Activated T-cell treated with anti-CD3 and anti-CD28 coated beads, Interleukin-2, amount 50 U/mL, for 24 hours (primary cell): ENCODE data around the gene DSPP.

Source experiments
- DNase-seq: peaks from one replicate; pipeline ENCODE4 v3.0.0-alpha.2; 2020
- H3K27ac Mint-ChIP-seq: 2 replicates; pipeline ENCODE4 v1.8.0; 2020; ENCODE audit warnings: mild to moderate bottlenecking, mixed read lengths
- H3K27me3 Mint-ChIP-seq: 2 replicates; pipeline ENCODE4 v1.8.0; 2020; ENCODE audit warnings: mixed read lengths
- H3K36me3 Mint-ChIP-seq: 2 replicates; pipeline ENCODE4 v1.8.0; 2020; ENCODE audit warnings: low read depth, mixed read lengths
- H3K4me1 Mint-ChIP-seq: 2 replicates; pipeline ENCODE4 v1.8.0; 2020; ENCODE audit warnings: low read depth, mixed read lengths
- H3K4me3 Mint-ChIP-seq: 2 replicates; pipeline ENCODE4 v1.8.0; 2020; ENCODE audit warnings: mild to moderate bottlenecking, moderate library complexity, mixed read lengths
- H3K9me3 Mint-ChIP-seq: 2 replicates; pipeline ENCODE4 v1.8.0; 2020; ENCODE audit warnings: mixed read lengths

Gene DSPP

GRCh38 chr4:87592124-87592523 is 16.2 kb upstream of the DSPP start:
- Mint-ChIP-seq H3K4me3 (no peak overlapping the region), H3K36me3 (no peaks in the 10 kb centered on the region), H3K27me3 (peaks cover 9% of the 10 kb centered on the region), H3K9me3 (no peaks in the 10 kb centered on the region), H3K27ac (no peak overlapping the region), H3K4me1 (no peaks in the 10 kb centered on the region)
- no peak for DNase-seq

DNA sequence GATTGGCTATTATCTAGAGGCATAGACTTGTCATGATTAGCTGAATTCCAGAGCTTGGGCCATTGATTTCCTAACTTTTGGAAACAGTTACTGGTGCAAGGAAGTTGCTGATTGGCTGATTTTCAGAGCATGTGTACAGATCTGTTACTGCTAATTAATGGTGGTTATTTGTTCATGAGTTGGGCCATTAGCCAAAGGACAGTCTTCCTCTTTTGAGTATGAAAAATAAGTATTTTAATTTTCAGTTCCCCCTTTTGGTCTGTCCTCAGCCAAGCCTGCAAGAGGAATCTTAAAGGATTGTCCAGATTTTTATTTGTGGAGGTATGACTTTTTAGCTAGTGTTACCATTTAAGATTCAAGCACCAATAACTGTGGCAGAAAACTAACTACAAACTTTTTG is 7.0 kb upstream of the DSPP start:
- H3K36me3 Mint-ChIP-seq, result no peaks in the 10 kb centered on the region
- H3K4me3 Mint-ChIP-seq, result no peak overlapping the region
- no peak for DNase-seq
- no peaks in the 10 kb centered on the region for H3K4me1 Mint-ChIP-seq
- H3K9me3 Mint-ChIP-seq, result peaks cover 3% of the 10 kb centered on the region
- peaks cover 19% of the 10 kb centered on the region for H3K27me3 Mint-ChIP-seq
- H3K27ac Mint-ChIP-seq, result no peak overlapping the region

- Mint-ChIP-seq H3K36me3 (no peaks in the 10 kb centered on the region), H3K27me3 (peaks cover 6% of the 10 kb centered on the region), H3K4me1 (no peaks in the 10 kb centered on the region), H3K9me3 (no peaks in the 10 kb centered on the region), H3K4me3 (no peak overlapping the region), H3K27ac (no peak overlapping the region)
- no peak for DNase-seq
Observed at GRCh38 chr4:87614292-87614890, 6.1 kb downstream of the DSPP start.

- no peak for DNase-seq
- Mint-ChIP-seq H3K4me3 (no peak overlapping the region), H3K27me3 (peaks cover 4% of the 10 kb centered on the region), H3K4me1 (no peaks in the 10 kb centered on the region), H3K36me3 (no peaks in the 10 kb centered on the region), H3K27ac (no peak overlapping the region), H3K9me3 (no peaks in the 10 kb centered on the region)
Observed at GRCh38 chr4:87616268-87616667, 7.9 kb downstream of the DSPP start.

DNA sequence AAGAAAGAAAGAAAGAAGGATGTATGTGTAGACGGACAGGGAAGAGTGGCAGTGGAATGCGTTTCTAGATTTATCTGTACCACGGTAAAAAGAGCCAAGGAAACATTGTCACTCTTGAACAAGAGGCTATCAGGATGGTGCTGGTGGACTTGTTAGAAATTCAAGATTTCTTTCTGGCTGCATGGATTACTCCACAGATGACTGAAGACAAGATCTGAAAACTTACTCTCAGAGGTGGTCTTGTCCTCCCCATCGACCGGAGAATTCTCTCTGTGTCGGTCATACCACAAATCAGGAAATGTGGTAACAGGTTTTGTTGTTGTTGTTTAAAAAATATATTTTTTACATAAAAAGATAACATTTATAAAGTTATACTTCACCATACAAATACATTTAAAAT is 11.8 kb downstream of the DSPP start:
- Mint-ChIP-seq H3K36me3 (no peaks in the 10 kb centered on the region), H3K4me3 (no peak overlapping the region), H3K9me3 (no peaks in the 10 kb centered on the region), H3K4me1 (no peaks in the 10 kb centered on the region), H3K27ac (no peak overlapping the region), H3K27me3 (peaks cover 5% of the 10 kb centered on the region)
- no peak for DNase-seq

- Mint-ChIP-seq H3K27ac (no peak overlapping the region), H3K4me1 (no peaks in the 10 kb centered on the region), H3K36me3 (no peaks in the 10 kb centered on the region), H3K27me3 (peaks cover 5% of the 10 kb centered on the region), H3K9me3 (no peaks in the 10 kb centered on the region), H3K4me3 (no peak overlapping the region)
- no peak for DNase-seq
Observed at GRCh38 chr4:87620491-87620890, 12.2 kb downstream of the DSPP start.

- no peak for DNase-seq
- no peaks in the 10 kb centered on the region for H3K4me1 Mint-ChIP-seq
- no peaks in the 10 kb centered on the region for H3K9me3 Mint-ChIP-seq
- no peaks in the 10 kb centered on the region for H3K36me3 Mint-ChIP-seq
- no peak overlapping the region for H3K4me3 Mint-ChIP-seq
- no peak overlapping the region for H3K27ac Mint-ChIP-seq
- peaks cover 5% of the 10 kb centered on the region for H3K27me3 Mint-ChIP-seq
Observed at GRCh38 chr4:87622303-87622702, 14.0 kb downstream of the DSPP start.

DNA sequence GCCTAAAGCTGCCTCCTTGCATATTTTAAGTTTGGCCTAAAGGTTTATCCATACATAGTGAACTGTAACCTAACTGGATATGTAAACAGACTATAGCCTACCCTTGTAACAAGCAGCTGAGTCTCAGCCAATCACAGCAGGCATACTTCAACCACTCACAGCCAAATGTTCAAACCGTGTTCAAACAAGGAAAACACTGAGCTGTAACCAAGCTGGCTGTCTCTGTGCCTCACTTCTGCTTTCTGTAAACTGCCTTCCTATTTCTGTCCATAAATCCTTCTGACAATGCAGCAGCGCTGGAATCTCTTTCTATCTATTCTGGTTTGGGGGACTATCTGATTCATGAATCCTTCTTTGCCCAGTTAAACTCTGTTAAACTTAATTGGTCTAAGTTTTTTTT is 16.4 kb downstream of the DSPP start:
- H3K9me3 Mint-ChIP-seq, result no peaks in the 10 kb centered on the region
- H3K4me1 Mint-ChIP-seq, result no peaks in the 10 kb centered on the region
- H3K4me3 Mint-ChIP-seq, result no peak overlapping the region
- peaks cover 7% of the 10 kb centered on the region for H3K27me3 Mint-ChIP-seq
- H3K36me3 Mint-ChIP-seq, result no peaks in the 10 kb centered on the region
- no peak overlapping the region for H3K27ac Mint-ChIP-seq
- no peak for DNase-seq

- Mint-ChIP-seq H3K27ac (no peak overlapping the region), H3K27me3 (peaks cover 16% of the 10 kb centered on the region), H3K4me3 (no peak overlapping the region), H3K9me3 (no peaks in the 10 kb centered on the region), H3K36me3 (no peaks in the 10 kb centered on the region), H3K4me1 (no peaks in the 10 kb centered on the region)
- no peak for DNase-seq
Observed at GRCh38 chr4:87631668-87632067, 23.3 kb downstream of the DSPP start.

- H3K9me3 Mint-ChIP-seq, result no peaks in the 10 kb centered on the region
- H3K4me3 Mint-ChIP-seq, result no peak overlapping the region
- H3K36me3 Mint-ChIP-seq, result no peaks in the 10 kb centered on the region
- no peak overlapping the region for H3K27ac Mint-ChIP-seq
- peaks cover 16% of the 10 kb centered on the region for H3K27me3 Mint-ChIP-seq
- DNase-seq, result no peak
- H3K4me1 Mint-ChIP-seq, result no peaks in the 10 kb centered on the region
Observed at GRCh38 chr4:87632469-87632868, 24.1 kb downstream of the DSPP start.

GRCh38 chr4:87633243-87633642 is 24.9 kb downstream of the DSPP start:
- Mint-ChIP-seq H3K4me1 (no peaks in the 10 kb centered on the region), H3K36me3 (no peaks in the 10 kb centered on the region), H3K27me3 (peaks cover 14% of the 10 kb centered on the region), H3K4me3 (no peak overlapping the region), H3K27ac (no peak overlapping the region), H3K9me3 (no peaks in the 10 kb centered on the region)
- no peak for DNase-seq

GRCh38 chr4:87644286-87644685 is 36.0 kb downstream of the DSPP start:
- DNase-seq, result no peak
- Mint-ChIP-seq H3K36me3 (no peaks in the 10 kb centered on the region), H3K4me1 (peaks cover 4% of the 10 kb centered on the region), H3K9me3 (no peaks in the 10 kb centered on the region), H3K27me3 (no peaks in the 10 kb centered on the region), H3K4me3 (no peak overlapping the region), H3K27ac (no peak overlapping the region)

DNA sequence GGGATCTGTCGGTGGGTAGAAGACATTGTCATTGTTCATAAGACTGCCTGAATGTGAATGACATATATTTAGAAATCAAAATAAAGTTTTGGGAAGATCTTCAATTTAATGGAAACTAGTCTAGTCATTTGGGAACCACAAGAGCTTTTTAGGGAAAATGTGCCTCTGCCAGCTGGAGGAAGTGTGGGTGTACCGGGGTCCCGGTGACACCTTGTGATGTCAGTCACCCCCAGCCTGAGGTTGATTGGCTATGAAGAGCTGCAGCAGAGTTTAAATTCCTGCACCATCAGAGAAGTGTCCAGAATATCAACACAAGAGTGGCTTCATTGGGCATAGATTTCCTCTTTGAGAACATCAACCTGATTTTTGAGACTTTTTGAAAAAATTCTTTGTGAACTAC is 41.7 kb downstream of the DSPP start, which contains the start of gene DMP1:
TSS of gene DMP1 (plus strand) at position 301 of the 400 bp plus-strand sequence. CDS start 6,213 bp downstream, outside the sequence.
- H3K4me3 Mint-ChIP-seq, result no peak within 1 kb of the TSS
- no peaks in the 10 kb centered on the region for H3K36me3 Mint-ChIP-seq
- no peak within 1 kb of the TSS for H3K27ac Mint-ChIP-seq
- H3K27me3 Mint-ChIP-seq, result no peaks in the 10 kb centered on the region
- no peaks in the 10 kb centered on the region for H3K4me1 Mint-ChIP-seq
- no peak for DNase-seq
- H3K9me3 Mint-ChIP-seq, result no peaks in the 10 kb centered on the region

DNA sequence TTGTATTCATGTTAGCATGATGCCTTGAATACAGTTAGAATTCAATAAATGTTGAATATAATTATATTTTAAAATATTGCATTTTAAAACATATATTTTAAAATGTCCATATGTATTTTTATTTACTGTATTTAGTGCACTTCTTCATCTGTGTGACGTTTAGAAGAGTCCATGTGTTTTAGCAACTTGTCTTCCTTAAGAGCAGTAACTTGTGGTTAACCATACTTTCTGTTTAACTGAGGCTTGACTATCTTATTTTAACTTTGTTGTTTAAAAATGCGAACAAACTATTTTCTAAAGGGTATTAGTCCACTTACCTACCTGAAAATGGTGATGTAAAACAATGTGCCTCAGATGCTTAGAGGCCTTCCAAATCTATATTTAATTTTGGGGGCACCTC is 42.6 kb downstream of the DSPP start:
- no peaks in the 10 kb centered on the region for H3K9me3 Mint-ChIP-seq
- H3K27me3 Mint-ChIP-seq, result no peaks in the 10 kb centered on the region
- H3K4me3 Mint-ChIP-seq, result no peak overlapping the region
- no peaks in the 10 kb centered on the region for H3K4me1 Mint-ChIP-seq
- no peaks in the 10 kb centered on the region for H3K36me3 Mint-ChIP-seq
- no peak for DNase-seq
- H3K27ac Mint-ChIP-seq, result no peak overlapping the region

DNA sequence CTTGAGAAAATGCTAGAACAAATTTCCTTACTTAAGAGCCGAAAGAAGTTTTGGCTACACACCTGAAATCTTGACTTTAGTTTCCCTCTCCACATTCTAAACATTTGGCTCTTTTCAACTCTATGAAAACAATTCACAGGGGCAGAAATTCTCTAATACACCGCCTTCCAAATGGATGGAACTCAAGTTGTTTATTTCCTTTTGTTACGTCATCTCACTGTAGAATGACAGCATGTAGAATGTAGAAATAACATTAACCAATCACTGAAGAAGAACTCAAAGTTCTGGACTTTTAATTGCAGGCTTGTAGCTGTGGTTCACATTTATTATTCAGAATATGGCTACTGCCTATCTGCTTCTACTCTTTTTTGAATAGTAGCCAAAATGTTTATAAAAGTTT is 43.6 kb downstream of the DSPP start:
- no peak for DNase-seq
- Mint-ChIP-seq H3K36me3 (no peaks in the 10 kb centered on the region), H3K27me3 (no peaks in the 10 kb centered on the region), H3K9me3 (no peaks in the 10 kb centered on the region), H3K4me3 (no peak overlapping the region), H3K4me1 (no peaks in the 10 kb centered on the region), H3K27ac (no peak overlapping the region)

DNA sequence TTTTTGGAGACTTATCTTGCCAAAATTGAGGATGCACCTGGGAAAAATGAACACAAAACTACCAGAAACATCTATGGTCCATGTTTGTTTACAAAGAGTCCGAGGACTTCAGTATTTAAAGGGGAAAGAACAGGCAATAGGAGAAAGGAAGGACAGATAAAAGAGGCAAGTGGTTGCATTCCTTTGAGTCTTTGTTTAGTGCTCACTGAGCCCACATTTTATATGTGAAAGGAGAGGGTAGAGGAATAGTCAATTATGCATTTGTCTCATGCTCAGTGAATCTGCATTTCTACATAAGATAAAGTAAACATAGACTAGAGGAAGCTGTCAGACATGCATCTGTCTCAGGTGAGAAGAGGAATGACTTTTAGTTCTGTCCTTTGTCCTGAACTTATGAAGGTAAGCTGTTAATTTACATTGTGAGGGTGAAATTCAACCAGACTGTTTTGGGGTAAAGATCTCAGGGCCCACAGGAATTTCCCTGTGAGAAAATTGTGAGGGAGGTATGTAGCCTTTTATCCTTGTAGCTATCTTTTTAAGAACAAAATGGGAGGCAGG is 46.2 kb downstream of the DSPP start:
- H3K27me3 Mint-ChIP-seq, result peaks cover 5% of the 10 kb centered on the region
- H3K4me3 Mint-ChIP-seq, result no peak overlapping the region
- H3K9me3 Mint-ChIP-seq, result no peaks in the 10 kb centered on the region
- no peaks in the 10 kb centered on the region for H3K36me3 Mint-ChIP-seq
- no peak for DNase-seq
- no peak overlapping the region for H3K27ac Mint-ChIP-seq
- no peaks in the 10 kb centered on the region for H3K4me1 Mint-ChIP-seq
